ENCODE data around the gene UBXN10. TPM values are rescaled to one million over a fixed set of nuclear protein-coding genes. Genes with fewer than 3 reads are reported as not detected.

Gene UBXN10
- total and polyA plus RNA-seq, 2 of the 4 experiments (the other 2 are of a cell fraction): not detected

GRCh38 chr1:20198918-20199317, 13.0 kb downstream of the UBXN10 start:
- H3K9me3 ChIP-seq (ENCODE audit: control insufficient read depth, insufficient read depth, low read length): no peaks in the 10 kb centered on the region
- H2BK5ac ChIP-seq (ENCODE audit: low read depth, low read length, poor library complexity, severe bottlenecking): no peak overlapping the region
- H4K91ac ChIP-seq (ENCODE audit: insufficient read depth, low read depth, low read length): no peak overlapping the region
- no peak overlapping the region for H3K27ac ChIP-seq (ENCODE audit: insufficient read depth, low read length)
- H4K20me1 ChIP-seq (ENCODE audit: insufficient read depth, low read length): no peaks in the 10 kb centered on the region
- no peak overlapping the region for H2BK20ac ChIP-seq (ENCODE audit: low read depth, low read length)
- H3K36me3 ChIP-seq (ENCODE audit: control insufficient read depth, insufficient read depth, low read length): no peaks in the 10 kb centered on the region
- H3K23ac ChIP-seq (ENCODE audit: low read depth, low read length): no peak overlapping the region
- no CpG with 5 or more reads among the region's 7 CpGs for WGBS, 2 experiments (ENCODE audit: extremely low coverage in 2 of 2, insufficient read length in 1 of 2)
- no peak overlapping the region for H4K5ac ChIP-seq (ENCODE audit: low read depth, low read length)
- H3K27me3 ChIP-seq (ENCODE audit: control insufficient read depth, insufficient read depth, low read length): peaks cover 42% of the 10 kb centered on the region
- ChIA-PET POLR2A (ENCODE audit: unreplicated experiment) (interaction anchor here (0.6 kb wide), 1 partner anchor 166 kb away, joined by 6 read pairs; no protein-coding TSS in a partner anchor), CTCF (no interaction called here)
- BruUV-seq (replicated peaks): no TSS peak
- no peak overlapping the region for H3K4me3 ChIP-seq (ENCODE audit: insufficient read depth, low read depth, low read length)
- in situ Hi-C loops (cut with MboI; ENCODE audit: low sequenced_read_pairs): no loop called here
- no peak overlapping the region for H2AFZ ChIP-seq (replicated peaks; ENCODE audit: low read length, poor library complexity)
- ATAC-seq (ENCODE audit: low read depth) (no peak), DNase-seq (no peak)
- H4K8ac ChIP-seq (ENCODE audit: low read depth in 2 of 2, low read length in 2 of 2): no peak overlapping the region
- H2AK5ac ChIP-seq (ENCODE audit: low read depth, low read length): no peak overlapping the region
- no peak overlapping the region for H3K4me2 ChIP-seq (ENCODE audit: low read depth, low read length)
- no peak overlapping the region for H3K18ac ChIP-seq (ENCODE audit: low read depth, low read length)
- no peak overlapping the region for H2AK9ac ChIP-seq (replicated peaks; ENCODE audit: low read depth, low read length, poor library complexity)
- H2BK120ac ChIP-seq (ENCODE audit: low read depth, low read length): no peak overlapping the region
- no peak for TF ChIP-seq USF2 (IDR thresholded peaks at IDR 0.05; ENCODE audit: low read depth, low read length)
- TF ChIP-seq POLR2A (IDR thresholded peaks at IDR 0.05; ENCODE audit: low read depth, low read length): no peak
- no peak for TF ChIP-seq CTCF (conservative IDR thresholded peaks at IDR 0.05; ENCODE audit: low read depth, low read length)
- no peak for TF ChIP-seq RFX5 (IDR thresholded peaks at IDR 0.05; ENCODE audit: low read depth, low read length)
- no peak for TF ChIP-seq ELK1 (IDR thresholded peaks at IDR 0.05; ENCODE audit: borderline replicate concordance, low read depth, low read length)
- no peak for TF ChIP-seq NFE2L2 (IDR thresholded peaks at IDR 0.05; ENCODE audit: low read depth, low read length)
- H3K4ac ChIP-seq (ENCODE audit: low read depth, low read length): no peak overlapping the region
- peaks cover 3% of the 10 kb centered on the region; the same call in 1 of the 2 replicates for H3K9me1 ChIP-seq (ENCODE audit: insufficient read depth, low read length)
- intact Hi-C loops (cut with micrococcal nuclease): no loop called here
- H2BK15ac ChIP-seq (ENCODE audit: low read depth, low read length): no peak overlapping the region
- dilution Hi-C loops (cut with HindIII; ENCODE audit: low sequenced_read_pairs, unreplicated experiment): no loop called here
- no peak overlapping the region for H3K56ac ChIP-seq (ENCODE audit: extremely low read depth, insufficient read depth, low read length)
- no peaks in the 10 kb centered on the region for H3K79me1 ChIP-seq (ENCODE audit: low read depth in 1 of 2, low read length in 2 of 2)
- no peaks in the 10 kb centered on the region for H3K4me1 ChIP-seq (ENCODE audit: control insufficient read depth, insufficient read depth, low read length)
- no peak overlapping the region for H3K9ac ChIP-seq (ENCODE audit: low read depth, low read length)
- no peak overlapping the region for H3K14ac ChIP-seq (replicated peaks; ENCODE audit: low read depth, low read length)

Data from IMR-90 (cell line).